ENCODE data around the gene ERBIN.
"Not testable (repeated sequence)": the region's sequence is repeated elsewhere in the genome, so short reads cannot be mapped to it uniquely, and the experiment has no call there.

Gene ERBIN

DNA sequence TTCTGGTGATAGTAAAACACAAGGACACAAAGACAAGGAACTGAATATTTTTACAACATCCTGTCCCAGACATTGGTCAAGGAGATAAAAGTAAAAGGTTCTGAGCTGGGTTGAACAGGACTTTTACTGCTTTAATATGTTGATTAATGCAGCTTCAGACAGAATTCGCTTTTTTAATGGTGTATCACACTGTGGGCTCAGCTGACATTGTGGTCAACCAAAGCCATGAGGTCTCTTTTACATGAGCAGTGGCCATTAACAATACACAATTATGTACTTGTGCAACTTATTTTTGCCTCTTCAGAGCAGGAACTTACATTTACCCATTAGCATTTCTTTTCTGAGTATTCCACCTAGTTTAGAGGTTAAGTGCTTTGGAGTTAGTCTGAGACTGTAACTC is 22.8 kb upstream of the ERBIN start:
- Histone ChIP-seq H3K36me3 (ENCODE audit: insufficient read depth, low read length) (no peaks in the 10 kb centered on the region), H3K9ac (ENCODE audit: low read depth, low read length) (no peak overlapping the region), H3K9me3 (ENCODE audit: control insufficient read depth, insufficient read depth, low read length) (no peaks in the 10 kb centered on the region), H3K4me1 (ENCODE audit: insufficient read depth, low read length) (no peaks in the 10 kb centered on the region)

DNA sequence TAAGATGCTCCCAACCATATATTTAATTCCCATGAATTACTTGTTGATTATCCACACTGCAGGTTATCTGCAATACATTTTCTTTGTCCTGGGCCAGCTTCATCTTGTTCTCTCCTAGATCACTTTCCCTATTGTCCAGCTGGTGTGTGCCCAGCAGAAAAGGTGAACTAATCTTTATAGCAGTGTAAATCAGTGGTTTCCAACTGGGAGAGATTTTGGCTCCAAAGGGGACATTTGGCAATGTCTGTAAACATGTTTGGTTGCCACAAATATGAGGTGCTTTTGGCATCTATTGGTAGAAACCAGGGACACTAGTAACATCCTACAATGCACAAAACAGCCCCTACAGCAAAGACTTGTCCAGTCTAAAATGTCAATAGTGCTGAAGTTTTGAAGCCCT is 20.1 kb upstream of the ERBIN start:
- no peak overlapping the region for H3K9ac ChIP-seq (ENCODE audit: low read depth, low read length)
- H3K36me3 ChIP-seq (ENCODE audit: insufficient read depth, low read length), result no peaks in the 10 kb centered on the region
- H3K9me3 ChIP-seq (ENCODE audit: control insufficient read depth, insufficient read depth, low read length), result no peaks in the 10 kb centered on the region
- no peaks in the 10 kb centered on the region for H3K4me1 ChIP-seq (ENCODE audit: insufficient read depth, low read length)

GRCh38 chr5:65907135-65907534 is 19.2 kb upstream of the ERBIN start:
- Histone ChIP-seq H3K9me3 (ENCODE audit: control insufficient read depth, insufficient read depth, low read length) (no peaks in the 10 kb centered on the region), H3K4me1 (ENCODE audit: insufficient read depth, low read length) (no peaks in the 10 kb centered on the region; the same call in 1 of the 2 replicates), H3K9ac (ENCODE audit: low read depth, low read length) (no peak overlapping the region), H3K36me3 (ENCODE audit: insufficient read depth, low read length) (no peaks in the 10 kb centered on the region)

GRCh38 chr5:65910711-65911110 is 15.7 kb upstream of the ERBIN start:
- H3K36me3 ChIP-seq (ENCODE audit: insufficient read depth, low read length), result no peaks in the 10 kb centered on the region
- no peak overlapping the region for H3K9ac ChIP-seq (ENCODE audit: low read depth, low read length)
- no peaks in the 10 kb centered on the region; the same call in 1 of the 2 replicates for H3K4me1 ChIP-seq (ENCODE audit: insufficient read depth, low read length)
- no peaks in the 10 kb centered on the region for H3K9me3 ChIP-seq (ENCODE audit: control insufficient read depth, insufficient read depth, low read length)

GRCh38 chr5:65912311-65912710 is 14.1 kb upstream of the ERBIN start:
- H3K9me3 ChIP-seq (ENCODE audit: control insufficient read depth, insufficient read depth, low read length), result no peaks in the 10 kb centered on the region
- H3K36me3 ChIP-seq (ENCODE audit: insufficient read depth, low read length), result no peaks in the 10 kb centered on the region
- H3K9ac ChIP-seq (ENCODE audit: low read depth, low read length), result no peak overlapping the region
- no peaks in the 10 kb centered on the region; the same call in 1 of the 2 replicates for H3K4me1 ChIP-seq (ENCODE audit: insufficient read depth, low read length)

DNA sequence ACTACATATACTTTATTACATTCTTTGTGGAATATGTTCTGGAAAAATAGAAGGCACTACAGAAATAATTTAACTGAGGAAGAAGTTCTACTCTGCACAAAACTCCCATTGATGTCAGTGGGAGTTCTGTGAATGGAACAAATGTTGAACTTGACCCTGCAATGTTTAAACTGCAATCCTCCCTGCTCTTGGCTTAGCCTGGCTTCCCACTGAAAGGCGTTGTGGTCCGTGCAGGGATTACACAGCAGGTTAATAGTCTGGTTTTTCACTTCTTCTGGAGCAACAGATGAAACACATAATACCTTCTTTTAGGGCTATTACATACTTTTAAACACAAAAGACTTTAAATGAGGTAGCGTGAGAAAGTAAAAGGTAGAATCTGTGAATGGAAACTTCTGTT is 12.9 kb upstream of the ERBIN start:
- no peaks in the 10 kb centered on the region; the same call in 1 of the 2 replicates for H3K4me1 ChIP-seq (ENCODE audit: insufficient read depth, low read length)
- H3K36me3 ChIP-seq (ENCODE audit: insufficient read depth, low read length), result no peaks in the 10 kb centered on the region
- no peak overlapping the region for H3K9ac ChIP-seq (ENCODE audit: low read depth, low read length)
- H3K9me3 ChIP-seq (ENCODE audit: control insufficient read depth, insufficient read depth, low read length), result no peaks in the 10 kb centered on the region

DNA sequence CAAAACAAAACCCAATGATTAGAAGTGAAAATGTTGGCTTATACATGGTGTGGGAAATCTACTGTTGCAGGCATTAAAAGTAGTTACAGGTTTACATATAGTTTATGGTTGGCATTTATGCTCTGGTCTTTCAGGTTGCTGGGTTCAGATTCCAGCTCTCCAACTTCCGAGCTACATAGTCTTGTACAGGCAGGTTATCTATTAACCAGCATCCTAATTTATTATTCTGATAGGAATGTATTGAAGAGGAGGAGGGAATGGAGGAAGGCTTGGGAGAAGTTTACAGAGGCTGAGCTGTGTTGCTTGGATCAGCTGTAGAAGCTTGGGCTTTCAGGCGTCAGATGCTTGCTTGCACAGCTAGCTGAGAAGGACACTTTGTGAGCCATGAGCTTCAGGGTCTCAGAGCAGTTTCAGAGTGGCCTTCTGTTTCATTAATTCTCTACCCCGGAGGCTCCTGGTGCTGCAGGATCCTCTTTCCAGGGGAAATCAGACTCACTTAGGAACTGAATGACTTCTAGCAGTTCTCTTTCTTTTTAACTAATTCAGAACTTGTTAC is 11.7 kb upstream of the ERBIN start:
- H3K9ac ChIP-seq (ENCODE audit: low read depth, low read length), result no peak overlapping the region
- no peaks in the 10 kb centered on the region for H3K9me3 ChIP-seq (ENCODE audit: control insufficient read depth, insufficient read depth, low read length)

DNA sequence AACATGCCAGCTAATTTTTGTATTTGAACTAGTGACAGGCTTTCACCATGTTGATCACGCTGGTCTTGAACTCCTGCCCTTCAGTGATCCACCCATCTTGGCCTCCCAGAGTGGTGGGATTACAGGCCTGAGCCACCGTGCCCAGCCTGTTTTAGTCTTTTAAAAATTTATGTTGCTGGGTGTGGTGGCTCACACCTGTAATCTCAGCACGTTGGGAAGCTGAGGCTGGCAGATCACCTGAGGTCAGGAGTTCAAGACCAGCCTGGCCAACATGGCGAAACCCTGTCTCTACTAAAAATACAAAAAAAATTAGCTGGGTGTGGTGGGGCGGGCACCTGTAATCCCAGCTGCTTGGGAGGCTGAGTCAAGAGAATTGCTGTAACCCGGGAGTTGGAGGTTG is 10.7 kb upstream of the ERBIN start:
- H3K9ac ChIP-seq (ENCODE audit: low read depth, low read length); H3K4me1 ChIP-seq (ENCODE audit: insufficient read depth, low read length); H3K36me3 ChIP-seq (ENCODE audit: insufficient read depth, low read length); H3K9me3 ChIP-seq (ENCODE audit: control insufficient read depth, insufficient read depth, low read length): not testable (repeated sequence)

More for the DNA sequence above, 11.7 kb upstream of the ERBIN start:
- H3K36me3 ChIP-seq (ENCODE audit: insufficient read depth, low read length), result no peaks in the 10 kb centered on the region
- no peaks in the 10 kb centered on the region; the same call in 1 of the 2 replicates for H3K4me1 ChIP-seq (ENCODE audit: insufficient read depth, low read length)

- Histone ChIP-seq H3K9me3 (ENCODE audit: control insufficient read depth, insufficient read depth, low read length) (no peaks in the 10 kb centered on the region), H3K4me1 (ENCODE audit: insufficient read depth, low read length) (no peaks in the 10 kb centered on the region; the same call in 1 of the 2 replicates), H3K9ac (ENCODE audit: low read depth, low read length) (no peak overlapping the region), H3K36me3 (ENCODE audit: insufficient read depth, low read length) (no peaks in the 10 kb centered on the region)
Observed at GRCh38 chr5:65916066-65916465, 10.3 kb upstream of the ERBIN start.

DNA sequence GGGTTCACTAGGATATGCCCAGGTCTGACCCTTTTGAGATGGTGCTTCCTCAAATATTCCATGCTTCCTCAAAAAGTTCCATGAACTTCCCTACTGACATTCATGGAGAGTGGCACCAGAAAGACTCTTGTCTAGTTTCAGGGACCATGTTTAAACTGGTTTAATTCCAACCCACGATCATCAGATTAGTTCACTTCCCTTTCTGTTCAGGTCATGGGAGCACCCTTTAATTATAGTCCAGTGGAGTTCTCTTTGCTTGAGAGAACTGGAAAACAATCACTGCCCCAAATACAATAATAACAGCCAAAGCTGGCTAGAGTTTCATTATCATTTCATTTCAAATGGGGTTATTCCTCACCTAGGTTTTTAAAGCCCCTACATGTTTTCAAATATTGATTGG is 9.7 kb upstream of the ERBIN start:
- H3K9ac ChIP-seq (ENCODE audit: low read depth, low read length), result no peak overlapping the region
- no peaks in the 10 kb centered on the region for H3K36me3 ChIP-seq (ENCODE audit: insufficient read depth, low read length)
- no peaks in the 10 kb centered on the region for H3K4me1 ChIP-seq (ENCODE audit: insufficient read depth, low read length)
- H3K9me3 ChIP-seq (ENCODE audit: control insufficient read depth, insufficient read depth, low read length), result no peaks in the 10 kb centered on the region

DNA sequence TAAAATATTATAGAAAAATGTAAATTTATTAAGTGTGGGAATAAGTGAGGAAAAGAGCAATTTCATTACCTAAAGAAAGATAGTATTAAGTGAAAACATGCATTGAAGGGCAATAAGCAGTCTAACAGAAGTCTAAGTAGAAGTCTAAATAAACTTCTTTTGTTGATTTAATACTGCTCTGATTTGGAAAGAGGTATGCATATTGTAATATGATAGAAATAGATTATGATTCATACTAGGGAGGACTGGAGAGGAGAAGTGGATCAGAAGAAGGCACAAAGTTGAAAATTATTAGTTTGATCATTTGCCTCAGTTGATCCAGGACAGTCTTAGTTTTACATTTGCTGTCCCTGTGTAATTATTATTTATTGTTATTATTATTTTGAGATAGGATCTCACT is 6.6 kb upstream of the ERBIN start:
- H3K9ac ChIP-seq (ENCODE audit: low read depth, low read length), result no peak overlapping the region
- H3K36me3 ChIP-seq (ENCODE audit: insufficient read depth, low read length), result no peaks in the 10 kb centered on the region
- H3K9me3 ChIP-seq (ENCODE audit: control insufficient read depth, insufficient read depth, low read length), result no peaks in the 10 kb centered on the region
- peaks cover 7% of the 10 kb centered on the region; the same call in 1 of the 2 replicates for H3K4me1 ChIP-seq (ENCODE audit: insufficient read depth, low read length)

DNA sequence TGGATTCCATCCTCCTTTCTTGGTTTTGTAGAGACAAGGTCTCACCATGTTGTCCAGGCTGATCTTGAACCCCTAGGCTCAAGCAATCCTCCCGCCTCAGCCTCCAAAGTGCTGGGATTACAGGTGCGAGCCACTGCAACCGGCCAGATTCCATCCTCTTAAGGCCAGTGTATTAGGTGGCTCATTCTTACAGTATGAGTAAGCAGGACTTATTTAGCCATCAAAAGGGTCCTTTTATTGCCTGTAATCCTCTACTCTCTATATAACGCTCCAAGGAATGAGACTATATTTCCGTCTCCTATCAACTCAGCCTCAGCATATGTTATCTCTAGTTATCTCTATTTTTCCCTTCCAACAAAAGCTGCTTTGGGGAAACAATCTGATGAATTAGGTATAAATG is 3.0 kb upstream of the ERBIN start:
- H3K9me3 ChIP-seq (ENCODE audit: control insufficient read depth, insufficient read depth, low read length), result no peaks in the 10 kb centered on the region
- H3K4me1 ChIP-seq (ENCODE audit: insufficient read depth, low read length), result peaks cover 7% of the 10 kb centered on the region; the same call in 1 of the 2 replicates
- no peaks in the 10 kb centered on the region for H3K36me3 ChIP-seq (ENCODE audit: insufficient read depth, low read length)
- no peak overlapping the region for H3K9ac ChIP-seq (ENCODE audit: low read depth, low read length)

GRCh38 chr5:65924366-65925043 is 1.9 kb upstream of the ERBIN start:
- peaks cover 11% of the 10 kb centered on the region; the same call in 1 of the 2 replicates for H3K4me1 ChIP-seq (ENCODE audit: insufficient read depth, low read length)
- peak overlapping the region; percentile 85 for H3K9ac ChIP-seq (ENCODE audit: low read depth, low read length)
- no peaks in the 10 kb centered on the region for H3K36me3 ChIP-seq (ENCODE audit: insufficient read depth, low read length)
- no peaks in the 10 kb centered on the region for H3K9me3 ChIP-seq (ENCODE audit: control insufficient read depth, insufficient read depth, low read length)

DNA sequence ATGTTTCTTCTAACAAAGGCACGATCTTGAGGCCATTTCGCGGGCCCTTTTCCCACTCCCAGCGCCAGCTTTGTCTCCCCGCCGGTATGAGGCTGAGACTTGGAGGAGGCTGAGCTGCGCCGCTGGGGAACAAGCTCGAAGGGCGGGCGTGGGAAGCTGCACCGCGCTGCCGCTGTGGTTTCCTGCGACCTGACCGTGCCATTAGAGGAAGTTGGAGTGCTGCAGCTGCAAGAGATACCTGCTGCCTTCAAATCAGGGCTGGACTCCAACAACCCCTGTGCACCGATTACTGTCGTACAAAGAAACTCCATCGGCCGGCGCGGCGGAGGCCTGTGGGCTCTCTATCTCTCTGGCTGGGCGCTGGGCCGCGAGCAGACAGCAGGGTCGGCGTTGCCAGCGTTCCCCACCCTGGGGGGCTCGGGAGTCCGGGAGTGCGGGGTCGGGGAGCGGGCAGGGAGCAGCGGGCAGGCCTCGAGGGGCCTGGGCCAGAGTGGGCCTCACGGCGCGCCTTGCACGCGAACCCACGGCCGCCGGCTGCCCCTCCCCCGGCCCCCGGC is 1.3 kb upstream of the ERBIN start:
- Histone ChIP-seq H3K9me3 (ENCODE audit: control insufficient read depth, insufficient read depth, low read length) (no peaks in the 10 kb centered on the region), H3K9ac (ENCODE audit: low read depth, low read length) (peak overlapping the region; percentile 85), H3K36me3 (ENCODE audit: insufficient read depth, low read length) (no peaks in the 10 kb centered on the region), H3K4me1 (ENCODE audit: insufficient read depth, low read length) (peaks cover 11% of the 10 kb centered on the region; the same call in 1 of the 2 replicates)
